ENCODE results near the gene TTC9B. TPM values are rescaled to one million over a fixed set of nuclear protein-coding genes. Genes with fewer than 3 reads are reported as not detected.

TTC9B gene
- total RNA-seq, 2 donors from 2014 or later: not detected

GRCh38 chr19:40234429-40235237, 16.4 kb upstream of the TTC9B start:
- peaks cover 2 to 4% of the 10 kb centered on the region in 2 donors for H3K36me3 Mint-ChIP-seq (ENCODE audit: insufficient read depth in 2 of 2)
- peaks cover 16% of the 10 kb centered on the region for H3K4me1 Mint-ChIP-seq (ENCODE audit: low read depth)
- no peaks in the 10 kb centered on the region for H3K9me3 Mint-ChIP-seq
- no peak overlapping the region for H3K4me3 Mint-ChIP-seq
- H3K27ac Mint-ChIP-seq: no peak overlapping the region
- no peak for DNase-seq
- H3K27me3 Mint-ChIP-seq (ENCODE audit: low read depth): no peaks in the 10 kb centered on the region
- ATAC-seq (replicated peaks in 1 of 2): no peak

- Mint-ChIP-seq H3K4me3 (no peak overlapping the region), H3K27ac (no peak overlapping the region)
- no peak for DNase-seq
These were observed 15.7 kb upstream of the TTC9B start for GRCh38 chr19:40233811-40234389.

GRCh38 chr19:40232949-40233810, 15.0 kb upstream of the TTC9B start:
- ATAC-seq (replicated peaks in 1 of 2): no peak
- peaks cover 3% of the 10 kb centered on the region for H3K27me3 Mint-ChIP-seq (ENCODE audit: low read depth)
- peaks cover 26% of the 10 kb centered on the region for H3K4me1 Mint-ChIP-seq (ENCODE audit: low read depth)
- peaks cover 2 to 4% of the 10 kb centered on the region in 2 donors for H3K36me3 Mint-ChIP-seq (ENCODE audit: insufficient read depth in 2 of 2)
- H3K27ac Mint-ChIP-seq: no peak overlapping the region
- H3K4me3 Mint-ChIP-seq: no peak overlapping the region
- no peak for DNase-seq
- H3K9me3 Mint-ChIP-seq: no peaks in the 10 kb centered on the region

More at GRCh38 chr19:40233811-40234389, 15.7 kb upstream of the TTC9B start:
- Mint-ChIP-seq H3K9me3 (no peaks in the 10 kb centered on the region), H3K36me3 (ENCODE audit: insufficient read depth in 2 of 2) (peaks cover 2 to 4% of the 10 kb centered on the region in 2 donors), H3K4me1 (ENCODE audit: low read depth) (peaks cover 24% of the 10 kb centered on the region), H3K27me3 (ENCODE audit: low read depth) (no peaks in the 10 kb centered on the region)
- ATAC-seq (replicated peaks in 1 of 2): no peak

GRCh38 chr19:40232479-40232878, 14.3 kb upstream of the TTC9B start:
- H3K27ac Mint-ChIP-seq: no peak overlapping the region
- peaks cover 26% of the 10 kb centered on the region for H3K4me1 Mint-ChIP-seq (ENCODE audit: low read depth)
- ATAC-seq (replicated peaks in 1 of 2) (no peak), DNase-seq (no peak)
- H3K9me3 Mint-ChIP-seq: no peaks in the 10 kb centered on the region
- H3K4me3 Mint-ChIP-seq: no peak overlapping the region
- peaks cover 10% of the 10 kb centered on the region for H3K27me3 Mint-ChIP-seq (ENCODE audit: low read depth)
- H3K36me3 Mint-ChIP-seq (ENCODE audit: insufficient read depth in 2 of 2): peaks cover 2 to 3% of the 10 kb centered on the region in 2 donors

- H3K4me3 Mint-ChIP-seq: no peak overlapping the region
- H3K36me3 Mint-ChIP-seq (ENCODE audit: insufficient read depth in 2 of 2): peaks cover 0 to 3% of the 10 kb centered on the region in 2 donors
- H3K9me3 Mint-ChIP-seq: no peaks in the 10 kb centered on the region
- ATAC-seq (replicated peaks in 1 of 2): no peak
- no peak overlapping the region for H3K27ac Mint-ChIP-seq
- DNase-seq: no peak
- peaks cover 28% of the 10 kb centered on the region for H3K4me1 Mint-ChIP-seq (ENCODE audit: low read depth)
- H3K27me3 Mint-ChIP-seq (ENCODE audit: low read depth): peaks cover 17% of the 10 kb centered on the region
These were observed 13.6 kb upstream of the TTC9B start for GRCh38 chr19:40231544-40232424.

- ATAC-seq (replicated peaks in 1 of 2) (no peak), DNase-seq (no peak)
- Mint-ChIP-seq H3K9me3 (no peaks in the 10 kb centered on the region), H3K36me3 (ENCODE audit: insufficient read depth in 2 of 2) (no peaks in the 10 kb centered on the region), H3K27ac (peak overlapping the region; percentile 10), H3K4me1 (ENCODE audit: low read depth) (peaks cover 34% of the 10 kb centered on the region), H3K4me3 (no peak overlapping the region), H3K27me3 (ENCODE audit: low read depth) (peaks cover 24% of the 10 kb centered on the region)
These were observed 12.9 kb upstream of the TTC9B start for GRCh38 chr19:40231057-40231456.

- Mint-ChIP-seq H3K27me3 (ENCODE audit: low read depth) (peaks cover 35% of the 10 kb centered on the region), H3K27ac (no peak overlapping the region), H3K36me3 (ENCODE audit: insufficient read depth in 2 of 2) (no peaks in the 10 kb centered on the region), H3K9me3 (no peaks in the 10 kb centered on the region), H3K4me1 (ENCODE audit: low read depth) (peaks cover 42% of the 10 kb centered on the region), H3K4me3 (no peak overlapping the region)
- no peak for ATAC-seq (replicated peaks in 1 of 2)
- no peak for DNase-seq
These were observed 11.8 kb upstream of the TTC9B start for GRCh38 chr19:40229926-40230417.

- Mint-ChIP-seq H3K36me3 (ENCODE audit: insufficient read depth in 2 of 2) (no peaks in the 10 kb centered on the region), H3K4me3 (no peak overlapping the region), H3K27ac (no peak overlapping the region), H3K27me3 (ENCODE audit: low read depth) (peaks cover 40% of the 10 kb centered on the region), H3K4me1 (ENCODE audit: low read depth) (peaks cover 42% of the 10 kb centered on the region), H3K9me3 (no peaks in the 10 kb centered on the region)
- DNase-seq: no peak
- ATAC-seq (replicated peaks in 1 of 2): peak; percentile 75 to 82
These were observed 11.3 kb upstream of the TTC9B start for GRCh38 chr19:40229484-40229883.

GRCh38 chr19:40228863-40229262, 10.7 kb upstream of the TTC9B start:
- ATAC-seq (replicated peaks in 1 of 2) (no peak), DNase-seq (no peak)
- no peaks in the 10 kb centered on the region for H3K36me3 Mint-ChIP-seq (ENCODE audit: insufficient read depth in 2 of 2)
- peaks cover 42% of the 10 kb centered on the region for H3K4me1 Mint-ChIP-seq (ENCODE audit: low read depth)
- no peaks in the 10 kb centered on the region for H3K9me3 Mint-ChIP-seq
- H3K27me3 Mint-ChIP-seq (ENCODE audit: low read depth): peaks cover 46% of the 10 kb centered on the region
- H3K27ac Mint-ChIP-seq: no peak overlapping the region
- no peak overlapping the region for H3K4me3 Mint-ChIP-seq

- peaks cover 42% of the 10 kb centered on the region for H3K4me1 Mint-ChIP-seq (ENCODE audit: low read depth)
- ATAC-seq (replicated peaks in 1 of 2): no peak
- no peak overlapping the region for H3K27ac Mint-ChIP-seq
- H3K36me3 Mint-ChIP-seq (ENCODE audit: insufficient read depth in 2 of 2): no peaks in the 10 kb centered on the region
- no peak overlapping the region for H3K4me3 Mint-ChIP-seq
- no peak for DNase-seq
- no peaks in the 10 kb centered on the region for H3K9me3 Mint-ChIP-seq
- peaks cover 47% of the 10 kb centered on the region for H3K27me3 Mint-ChIP-seq (ENCODE audit: low read depth)
These were observed 10.2 kb upstream of the TTC9B start for GRCh38 chr19:40228346-40228745.

- Mint-ChIP-seq H3K9me3 (peaks cover 3% of the 10 kb centered on the region in 2 donors), H3K27me3 (ENCODE audit: low read depth) (peaks cover 62% of the 10 kb centered on the region), H3K4me1 (ENCODE audit: low read depth) (peaks cover 45% of the 10 kb centered on the region), H3K4me3 (peak overlapping the region; percentile 69 to 82), H3K27ac (peak overlapping the region; percentile 48), H3K36me3 (ENCODE audit: insufficient read depth in 2 of 2) (peaks cover 3% of the 10 kb centered on the region in 2 donors)
- ATAC-seq (replicated peaks in 1 of 2) (no peak), DNase-seq (no peak)
These were observed 7.5 kb upstream of the TTC9B start for GRCh38 chr19:40225440-40226305.

Measured in activated T-cell treated with anti-CD3 and anti-CD28 coated beads, Interleukin-2, amount 50 U/mL, for 72 hours (primary cell).